SIG-M5 treated with dmso at 0.1 percent for 504 hours (cell line): ENCODE results near the gene NXPH3.
"Not testable (repeated sequence)": the region's sequence is repeated elsewhere in the genome, so short reads cannot be mapped to it uniquely, and the experiment has no call there.

ENCODE experiments used
- DNase-seq: peaks from one replicate; lab custom pipeline; 2025; ENCODE audit not compliant: unreplicated experiment; lab: John Stamatoyannopoulos, UW

Gene NXPH3

GRCh38 chr17:49575679-49576087 is at the start of gene NXPH3:
Gene NXPH3, plus strand, starts transcription at chr17:49575871. Its CDS starts 349 bp downstream, at chr17:49576220.
- peak; percentile 25 for DNase-seq

- no peak for DNase-seq
Observed at GRCh38 chr17:49527927-49528651, 47.6 kb upstream of the NXPH3 start.

- DNase-seq, result no peak
Observed at GRCh38 chr17:49528966-49529365, 46.7 kb upstream of the NXPH3 start.

GRCh38 chr17:49530118-49530517 is 45.6 kb upstream of the NXPH3 start:
- no peak for DNase-seq

- DNase-seq, result no peak
Observed at GRCh38 chr17:49543860-49544259, 31.8 kb upstream of the NXPH3 start.

GRCh38 chr17:49545007-49545660 is 30.5 kb upstream of the NXPH3 start:
- DNase-seq, result no peak

- no peak for DNase-seq
Observed at GRCh38 chr17:49545806-49546545, 29.7 kb upstream of the NXPH3 start.

- no peak for DNase-seq
Observed at GRCh38 chr17:49546546-49547535, 28.8 kb upstream of the NXPH3 start.

GRCh38 chr17:49547566-49547965 is 28.1 kb upstream of the NXPH3 start:
- no peak for DNase-seq

GRCh38 chr17:49548051-49548505 is 27.6 kb upstream of the NXPH3 start:
- DNase-seq, result no peak

GRCh38 chr17:49548506-49549310 is 27.0 kb upstream of the NXPH3 start:
- DNase-seq, result peak; percentile 15

- DNase-seq, result no peak
Observed at GRCh38 chr17:49549311-49549605, 26.4 kb upstream of the NXPH3 start.

- DNase-seq, result no peak
Observed at GRCh38 chr17:49549691-49550678, 25.7 kb upstream of the NXPH3 start.

- DNase-seq, result not testable (repeated sequence)
Observed at GRCh38 chr17:49550764-49551163, 24.9 kb upstream of the NXPH3 start.

GRCh38 chr17:49551221-49552069 is 24.2 kb upstream of the NXPH3 start:
- DNase-seq, result no peak

GRCh38 chr17:49552070-49552751 is 23.5 kb upstream of the NXPH3 start:
- no peak for DNase-seq

- peak; percentile 38 for DNase-seq
Observed at GRCh38 chr17:49553676-49554335, 21.9 kb upstream of the NXPH3 start.
